ENCODE data around the gene COL4A1. TPM values are rescaled to one million over a fixed set of nuclear protein-coding genes. Genes with fewer than 3 reads are reported as not detected.

COL4A1 gene
- polyA plus RNA-seq, 4 donors: 3.1 to 85.7 (median 32.2) TPM

GRCh38 chr13:110249326-110249725 is 57.6 kb downstream of the COL4A1 start:
- no peak for DNase-seq
- 79 to 85% (median 84%) methylated on average over 13 of the region's 13 CpGs for WGBS, 3 donors

GRCh38 chr13:110248449-110249143 is 58.4 kb downstream of the COL4A1 start:
- Histone ChIP-seq H3K27me3 (ENCODE audit: control insufficient read depth in 3 of 3, insufficient read depth in 3 of 3, low read length in 3 of 3) (no peaks in the 10 kb centered on the region), H3K27ac (ENCODE audit: low read depth in 1 of 3, low read length in 2 of 3) (peak overlapping the region in 2 of 3 donors; percentile 58 to 83), H3K36me3 (ENCODE audit: control insufficient read depth in 3 of 3, insufficient read depth in 2 of 3, low read depth in 1 of 3, low read length in 3 of 3) (peaks cover 0 to 7% (median 0%) of the 10 kb centered on the region in 3 donors), H3K9me3 (ENCODE audit: control insufficient read depth in 2 of 2, insufficient read depth in 1 of 2, low read depth in 1 of 2, low read length in 1 of 2) (no peaks in the 10 kb centered on the region), H3K4me1 (ENCODE audit: control insufficient read depth in 3 of 3, insufficient read depth in 2 of 3, low read depth in 1 of 3, low read length in 2 of 3) (peaks cover 0 to 6% (median 0%) of the 10 kb centered on the region in 3 donors), H3K4me3 (ENCODE audit: low read depth in 1 of 3, low read length in 3 of 3) (no peak overlapping the region)
- WGBS, 3 donors: 90 to 93% (median 92%) methylated on average over 27 of the region's 27 CpGs
- DNase-seq (no peak), FAIRE-seq (no peak)

More at GRCh38 chr13:110249326-110249725, 57.6 kb downstream of the COL4A1 start:
- no peaks in the 10 kb centered on the region for H3K9me3 ChIP-seq (ENCODE audit: control insufficient read depth in 2 of 2, insufficient read depth in 1 of 2, low read depth in 1 of 2, low read length in 1 of 2)
- H3K36me3 ChIP-seq (ENCODE audit: control insufficient read depth in 3 of 3, insufficient read depth in 2 of 3, low read depth in 1 of 3, low read length in 3 of 3): peaks cover 0 to 7% (median 0%) of the 10 kb centered on the region in 3 donors
- H3K4me1 ChIP-seq (ENCODE audit: control insufficient read depth in 3 of 3, insufficient read depth in 2 of 3, low read depth in 1 of 3, low read length in 2 of 3): peaks cover 0 to 6% (median 0%) of the 10 kb centered on the region in 3 donors
- H3K27me3 ChIP-seq (ENCODE audit: control insufficient read depth in 3 of 3, insufficient read depth in 3 of 3, low read length in 3 of 3): no peaks in the 10 kb centered on the region
- no peak for FAIRE-seq
- no peak overlapping the region for H3K4me3 ChIP-seq (ENCODE audit: low read depth in 1 of 3, low read length in 3 of 3)
- peak overlapping the region in 1 of 3 donors; percentile 83 for H3K27ac ChIP-seq (ENCODE audit: low read depth in 1 of 3, low read length in 2 of 3)

- Histone ChIP-seq H3K27me3 (ENCODE audit: control insufficient read depth in 3 of 3, insufficient read depth in 3 of 3, low read length in 3 of 3) (no peaks in the 10 kb centered on the region), H3K4me3 (ENCODE audit: low read depth in 1 of 3, low read length in 3 of 3) (no peak overlapping the region), H3K4me1 (ENCODE audit: control insufficient read depth in 3 of 3, insufficient read depth in 2 of 3, low read depth in 1 of 3, low read length in 2 of 3) (peaks cover 0 to 6% (median 0%) of the 10 kb centered on the region in 3 donors), H3K9me3 (ENCODE audit: control insufficient read depth in 2 of 2, insufficient read depth in 1 of 2, low read depth in 1 of 2, low read length in 1 of 2) (no peaks in the 10 kb centered on the region), H3K36me3 (ENCODE audit: control insufficient read depth in 3 of 3, insufficient read depth in 2 of 3, low read depth in 1 of 3, low read length in 3 of 3) (peaks cover 0 to 9% (median 0%) of the 10 kb centered on the region in 3 donors), H3K27ac (ENCODE audit: low read depth in 1 of 3, low read length in 2 of 3) (peak overlapping the region in 2 of 3 donors; percentile 42 to 71)
- no peak for DNase-seq
- FAIRE-seq: no peak
- WGBS, 3 donors: 52 to 70% (median 59%) methylated on average over 5 of the region's 5 CpGs
Measured at GRCh38 chr13:110246530-110246929, 60.4 kb downstream of the COL4A1 start.

GRCh38 chr13:110245416-110245899 is 61.5 kb downstream of the COL4A1 start:
- peak overlapping the region in 1 of 3 donors; percentile 40 for H3K27ac ChIP-seq (ENCODE audit: low read depth in 1 of 3, low read length in 2 of 3)
- H3K36me3 ChIP-seq (ENCODE audit: control insufficient read depth in 3 of 3, insufficient read depth in 2 of 3, low read depth in 1 of 3, low read length in 3 of 3): peaks cover 0 to 6% (median 0%) of the 10 kb centered on the region in 3 donors
- 71 to 75% (median 71%) methylated on average over 7 of the region's 7 CpGs for WGBS, 3 donors
- H3K4me1 ChIP-seq (ENCODE audit: control insufficient read depth in 3 of 3, insufficient read depth in 2 of 3, low read depth in 1 of 3, low read length in 2 of 3): peaks cover 0 to 6% (median 0%) of the 10 kb centered on the region in 3 donors
- DNase-seq (no peak), FAIRE-seq (no peak)
- H3K9me3 ChIP-seq (ENCODE audit: control insufficient read depth in 2 of 2, insufficient read depth in 1 of 2, low read depth in 1 of 2, low read length in 1 of 2): no peaks in the 10 kb centered on the region
- H3K4me3 ChIP-seq (ENCODE audit: low read depth in 1 of 3, low read length in 3 of 3): no peak overlapping the region
- no peaks in the 10 kb centered on the region for H3K27me3 ChIP-seq (ENCODE audit: control insufficient read depth in 3 of 3, insufficient read depth in 3 of 3, low read length in 3 of 3)

- DNase-seq (no peak), FAIRE-seq (no peak)
- Histone ChIP-seq H3K27ac (ENCODE audit: low read depth in 1 of 3, low read length in 2 of 3) (peak overlapping the region in 1 of 3 donors; percentile 40), H3K4me1 (ENCODE audit: control insufficient read depth in 3 of 3, insufficient read depth in 2 of 3, low read depth in 1 of 3, low read length in 2 of 3) (peaks cover 0 to 4% (median 0%) of the 10 kb centered on the region in 3 donors), H3K36me3 (ENCODE audit: control insufficient read depth in 3 of 3, insufficient read depth in 2 of 3, low read depth in 1 of 3, low read length in 3 of 3) (peaks cover 0 to 10% (median 0%) of the 10 kb centered on the region in 3 donors), H3K4me3 (ENCODE audit: low read depth in 1 of 3, low read length in 3 of 3) (no peak overlapping the region), H3K9me3 (ENCODE audit: control insufficient read depth in 2 of 2, insufficient read depth in 1 of 2, low read depth in 1 of 2, low read length in 1 of 2) (no peaks in the 10 kb centered on the region), H3K27me3 (ENCODE audit: control insufficient read depth in 3 of 3, insufficient read depth in 3 of 3, low read length in 3 of 3) (no peaks in the 10 kb centered on the region)
- WGBS, 3 donors: 83 to 86% (median 85%) methylated on average over 9 of the region's 9 CpGs
Measured at GRCh38 chr13:110244976-110245375, 62.0 kb downstream of the COL4A1 start.

- Histone ChIP-seq H3K27ac (ENCODE audit: low read depth in 1 of 3, low read length in 2 of 3) (peak overlapping the region in 1 of 3 donors; percentile 68), H3K27me3 (ENCODE audit: control insufficient read depth in 3 of 3, insufficient read depth in 3 of 3, low read length in 3 of 3) (no peaks in the 10 kb centered on the region), H3K4me3 (ENCODE audit: low read depth in 1 of 3, low read length in 3 of 3) (no peak overlapping the region), H3K36me3 (ENCODE audit: control insufficient read depth in 3 of 3, insufficient read depth in 2 of 3, low read depth in 1 of 3, low read length in 3 of 3) (peaks cover 0 to 10% (median 0%) of the 10 kb centered on the region in 3 donors), H3K9me3 (ENCODE audit: control insufficient read depth in 2 of 2, insufficient read depth in 1 of 2, low read depth in 1 of 2, low read length in 1 of 2) (no peaks in the 10 kb centered on the region), H3K4me1 (ENCODE audit: control insufficient read depth in 3 of 3, insufficient read depth in 2 of 3, low read depth in 1 of 3, low read length in 2 of 3) (peaks cover 0 to 4% (median 0%) of the 10 kb centered on the region in 3 donors)
- DNase-seq: no peak
- WGBS, 3 donors: 47 to 67% (median 50%) methylated on average over 7 of the region's 7 CpGs
- FAIRE-seq: no peak
Measured at GRCh38 chr13:110244071-110244830, 62.7 kb downstream of the COL4A1 start.

- DNase-seq (no peak), FAIRE-seq (no peak)
- peaks cover 0 to 13% (median 0%) of the 10 kb centered on the region in 3 donors for H3K4me1 ChIP-seq (ENCODE audit: control insufficient read depth in 3 of 3, insufficient read depth in 2 of 3, low read depth in 1 of 3, low read length in 2 of 3)
- WGBS, 3 donors: 69 to 81% (median 79%) methylated on average over 4 of the region's 4 CpGs
- no peak overlapping the region for H3K4me3 ChIP-seq (ENCODE audit: low read depth in 1 of 3, low read length in 3 of 3)
- H3K27ac ChIP-seq (ENCODE audit: low read depth in 1 of 3, low read length in 2 of 3): no peak overlapping the region
- peaks cover 0 to 10% (median 0%) of the 10 kb centered on the region in 3 donors for H3K36me3 ChIP-seq (ENCODE audit: control insufficient read depth in 3 of 3, insufficient read depth in 2 of 3, low read depth in 1 of 3, low read length in 3 of 3)
- no peaks in the 10 kb centered on the region for H3K27me3 ChIP-seq (ENCODE audit: control insufficient read depth in 3 of 3, insufficient read depth in 3 of 3, low read length in 3 of 3)
- no peaks in the 10 kb centered on the region for H3K9me3 ChIP-seq (ENCODE audit: control insufficient read depth in 2 of 2, insufficient read depth in 1 of 2, low read depth in 1 of 2, low read length in 1 of 2)
Measured at GRCh38 chr13:110242615-110243014, 64.3 kb downstream of the COL4A1 start.

- Histone ChIP-seq H3K27ac (ENCODE audit: low read depth in 1 of 3, low read length in 2 of 3) (no peak overlapping the region), H3K36me3 (ENCODE audit: control insufficient read depth in 3 of 3, insufficient read depth in 2 of 3, low read depth in 1 of 3, low read length in 3 of 3) (peaks cover 0 to 10% (median 0%) of the 10 kb centered on the region in 3 donors), H3K9me3 (ENCODE audit: control insufficient read depth in 2 of 2, insufficient read depth in 1 of 2, low read depth in 1 of 2, low read length in 1 of 2) (no peaks in the 10 kb centered on the region), H3K4me1 (ENCODE audit: control insufficient read depth in 3 of 3, insufficient read depth in 2 of 3, low read depth in 1 of 3, low read length in 2 of 3) (peaks cover 0 to 13% (median 0%) of the 10 kb centered on the region in 3 donors), H3K4me3 (ENCODE audit: low read depth in 1 of 3, low read length in 3 of 3) (no peak overlapping the region), H3K27me3 (ENCODE audit: control insufficient read depth in 3 of 3, insufficient read depth in 3 of 3, low read length in 3 of 3) (no peaks in the 10 kb centered on the region)
- WGBS, 3 donors: 89 to 91% (median 89%) methylated on average over 7 of the region's 7 CpGs
- FAIRE-seq (no peak), DNase-seq (no peak)
Measured at GRCh38 chr13:110240943-110241342, 66.0 kb downstream of the COL4A1 start.

All from small intestine (tissue), 7 donors.